Activated B cell treated with CpG ODN at 0.5 μM for 24 hours (primary cell): ENCODE measurements around the gene SDK2. TPM values are rescaled to one million over a fixed set of nuclear protein-coding genes. Genes with fewer than 3 reads are reported as not detected.

Source experiments
- ATAC-seq: fragments of 200-7000 bp; cut with Tn5 transposase; one replicate; pipeline ENCODE4 v1.10.0; 2021; ENCODE audit warnings: low read depth, mild to moderate bottlenecking, moderate library complexity
- CTCF ChIA-PET: fragments of 350-600 bp; sonication (Branson Sonifier 250); formaldehyde crosslinking; loops from one replicate; lab custom pipeline; 2021; ENCODE audit warnings: antibody characterized with exemption; lab: Charles Lee
- POLR2A ChIA-PET: fragments of 350-600 bp; sonication (Branson Sonifier 250); formaldehyde crosslinking; loops from one replicate; lab custom pipeline; 2021; ENCODE audit warnings: antibody characterized with exemption; lab: Charles Lee
- DNase-seq: peaks from one replicate; pipeline ENCODE4 v3.0.0; 2022
- H3K27ac Mint-ChIP-seq: one replicate; pipeline ENCODE4 v1.8.0; 2020; ENCODE audit warnings: mixed read lengths
- H3K27me3 Mint-ChIP-seq: one replicate; pipeline ENCODE4 v1.8.0; 2021; ENCODE audit warnings: mixed read lengths
- H3K36me3 Mint-ChIP-seq: one replicate; pipeline ENCODE4 v1.8.0; 2021; ENCODE audit warnings: low read depth, mixed read lengths
- H3K4me1 Mint-ChIP-seq: one replicate; pipeline ENCODE4 v1.8.0; 2021; ENCODE audit warnings: mixed read lengths
- H3K4me3 Mint-ChIP-seq: one replicate; pipeline ENCODE4 v1.8.0; 2020; ENCODE audit warnings: mild to moderate bottlenecking, mixed read lengths
- H3K9me3 Mint-ChIP-seq: one replicate; pipeline ENCODE4 v1.8.0; 2020; ENCODE audit warnings: mixed read lengths
- intact Hi-C: fragments of 100-400 bp; cut with micrococcal nuclease; formaldehyde crosslinking; loops from one replicate; pipeline ENCODE4 v1.15.1; 2024
- total RNA-seq: library from RNA; stranded (reverse); gene quantifications from 2 replicates; pipeline ENCODE4 v1.2.3, GENCODE V29; 2022
- TF ChIP-seq, protein P1 (sequence below): fragments of 200-600 bp; IDR thresholded peaks from one replicate; pipeline ENCODE4 v1.8.0; 2022; ENCODE audit warnings: antibody characterized with exemption, mild to moderate bottlenecking

Gene SDK2
- total RNA-seq, 1 donor from 2014 or later = 2.5 TPM

DNA sequence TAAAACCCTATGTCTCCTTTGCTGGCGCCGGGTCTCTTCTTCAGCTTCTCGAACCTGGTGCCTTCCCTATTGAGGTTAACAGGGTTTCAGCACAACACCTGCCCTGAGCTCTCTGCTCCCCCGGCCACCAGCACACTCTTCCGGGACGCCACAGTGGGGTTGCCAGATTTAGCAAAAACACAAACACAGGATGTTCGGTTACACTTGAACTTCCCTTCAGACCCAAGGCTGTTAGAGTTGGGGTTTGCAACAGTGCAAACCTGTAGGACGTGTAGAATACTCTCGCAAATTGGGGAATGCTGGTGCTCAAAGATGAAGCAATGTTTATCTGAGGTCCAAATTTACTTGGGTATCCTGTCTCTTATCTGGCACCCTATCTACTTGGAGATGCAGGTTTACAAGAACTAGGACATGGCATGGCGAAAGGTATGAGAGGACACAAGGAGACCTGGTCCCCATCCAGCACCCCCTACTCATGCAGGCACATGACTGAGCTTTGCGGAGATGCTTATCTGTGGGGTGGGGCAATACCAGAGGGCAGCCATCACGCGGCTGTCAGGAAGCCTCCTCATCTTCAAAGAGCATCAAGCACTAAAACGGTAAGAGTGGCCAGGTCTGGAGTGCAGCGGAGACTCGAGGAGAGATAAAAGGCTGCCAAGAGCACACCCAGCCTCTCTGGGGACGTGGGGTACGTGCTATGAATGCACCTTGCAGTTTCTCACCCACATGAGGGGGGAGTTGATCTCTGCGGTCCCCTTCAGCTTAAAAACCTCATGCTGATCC lies 52.8 kb downstream of the SDK2 start:
- Mint-ChIP-seq H3K36me3 (no peaks in the 10 kb centered on the region), H3K4me1 (peaks cover 100% of the 10 kb centered on the region)

DNA sequence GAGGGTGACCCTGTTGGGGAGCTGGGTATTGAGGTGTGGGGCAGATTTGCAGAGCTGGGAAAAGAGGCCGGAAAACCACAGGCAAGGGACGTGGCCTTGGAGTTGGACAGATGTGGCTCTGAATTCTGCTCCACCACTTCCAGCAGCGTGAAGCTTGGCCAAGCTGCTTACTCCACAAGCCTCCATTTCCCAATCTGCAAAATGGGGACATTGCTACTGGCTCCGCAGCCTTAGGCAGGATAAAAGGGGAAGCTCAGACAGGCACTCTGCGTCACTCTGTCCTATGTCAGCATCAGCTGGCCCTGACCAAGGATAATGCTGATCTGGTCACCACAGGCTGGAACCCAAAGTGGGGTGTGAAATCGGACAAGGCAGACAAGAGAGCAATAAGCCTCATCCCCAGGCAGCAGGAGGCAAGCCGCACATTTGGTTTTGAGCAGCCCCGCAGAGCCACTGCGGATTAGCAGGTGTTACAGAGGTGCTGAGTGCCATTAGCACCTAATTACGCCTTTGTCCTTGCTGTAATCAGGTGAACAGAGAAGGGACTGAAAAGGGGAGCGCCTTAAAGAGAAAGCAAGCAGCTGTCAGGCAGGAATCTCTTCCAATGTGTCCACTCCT lies 54.8 kb downstream of the SDK2 start:
- Mint-ChIP-seq H3K27me3 (no peaks in the 10 kb centered on the region), H3K9me3 (no peaks in the 10 kb centered on the region), H3K4me1 (peaks cover 97% of the 10 kb centered on the region), H3K27ac (peak overlapping the region; percentile 90), H3K4me3 (peak overlapping the region; percentile 66), H3K36me3 (no peaks in the 10 kb centered on the region)
- TF ChIP-seq, protein P1, sequence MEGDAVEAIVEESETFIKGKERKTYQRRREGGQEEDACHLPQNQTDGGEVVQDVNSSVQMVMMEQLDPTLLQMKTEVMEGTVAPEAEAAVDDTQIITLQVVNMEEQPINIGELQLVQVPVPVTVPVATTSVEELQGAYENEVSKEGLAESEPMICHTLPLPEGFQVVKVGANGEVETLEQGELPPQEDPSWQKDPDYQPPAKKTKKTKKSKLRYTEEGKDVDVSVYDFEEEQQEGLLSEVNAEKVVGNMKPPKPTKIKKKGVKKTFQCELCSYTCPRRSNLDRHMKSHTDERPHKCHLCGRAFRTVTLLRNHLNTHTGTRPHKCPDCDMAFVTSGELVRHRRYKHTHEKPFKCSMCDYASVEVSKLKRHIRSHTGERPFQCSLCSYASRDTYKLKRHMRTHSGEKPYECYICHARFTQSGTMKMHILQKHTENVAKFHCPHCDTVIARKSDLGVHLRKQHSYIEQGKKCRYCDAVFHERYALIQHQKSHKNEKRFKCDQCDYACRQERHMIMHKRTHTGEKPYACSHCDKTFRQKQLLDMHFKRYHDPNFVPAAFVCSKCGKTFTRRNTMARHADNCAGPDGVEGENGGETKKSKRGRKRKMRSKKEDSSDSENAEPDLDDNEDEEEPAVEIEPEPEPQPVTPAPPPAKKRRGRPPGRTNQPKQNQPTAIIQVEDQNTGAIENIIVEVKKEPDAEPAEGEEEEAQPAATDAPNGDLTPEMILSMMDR = no peak
- CTCF ChIA-PET = interaction anchor here (3.4 kb wide), 1 partner anchor 56 kb away, joined by 18 read pairs; no protein-coding TSS in a partner anchor
- POLR2A ChIA-PET = no interaction called here
- intact Hi-C loops = no loop called here
- ATAC-seq (no peak), DNase-seq (no peak)

More for the DNA sequence above, 52.8 kb downstream of the SDK2 start:
- DNase-seq = no peak
- intact Hi-C loops = loop anchor here (1.0 to 10.0 kb wide), 2 partner anchors 24 to 363 kb away; no protein-coding TSS in a partner anchor
- no peaks in the 10 kb centered on the region for H3K9me3 Mint-ChIP-seq
- ATAC-seq = peak; percentile 72
- H3K27me3 Mint-ChIP-seq = no peaks in the 10 kb centered on the region
- H3K27ac Mint-ChIP-seq = peak overlapping the region; percentile 90
- peak overlapping the region; percentile 78 for H3K4me3 Mint-ChIP-seq
- TF ChIP-seq, protein P1 = no peak
- CTCF ChIA-PET = interaction anchor here (2.2 kb wide), 1 partner anchor 24 kb away, joined by 6 read pairs; no protein-coding TSS in a partner anchor
- POLR2A ChIA-PET = interaction anchor here (0.6 to 2.6 kb wide), 10 partner anchors 11 to 162 kb away, joined by 3 to 19 read pairs (median 5); partner anchors contain the start of gene SDK2

DNA sequence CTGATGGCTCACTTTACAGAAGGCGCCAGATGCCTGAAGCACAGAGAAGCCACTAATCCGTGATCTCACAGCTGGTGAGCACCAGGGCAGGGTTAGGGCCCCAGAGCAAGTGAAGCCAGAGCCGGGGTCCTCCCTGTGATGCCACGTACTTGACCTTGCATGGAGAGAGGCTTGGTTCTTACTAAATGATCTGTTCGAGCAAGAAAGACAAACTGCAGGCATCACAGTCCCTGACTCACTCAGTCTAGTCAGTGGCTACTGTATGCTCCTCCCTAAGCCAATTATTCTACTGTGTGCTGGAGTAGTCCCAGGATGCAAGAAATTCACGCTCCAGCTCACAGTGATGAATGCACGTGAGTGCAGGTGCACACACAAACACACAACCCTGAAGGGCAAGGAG lies 55.4 kb downstream of the SDK2 start:
- ChIA-PET CTCF (interaction anchor here (0.9 to 3.4 kb wide), 3 partner anchors 19 to 57 kb away, joined by 4 to 18 read pairs (median 4); no protein-coding TSS in a partner anchor), POLR2A (interaction anchor here (1.9 kb wide), 1 partner anchor 22 kb away, joined by 26 read pairs; no protein-coding TSS in a partner anchor)
- ATAC-seq (no peak), DNase-seq (no peak)
- no peaks in the 10 kb centered on the region for H3K36me3 Mint-ChIP-seq
- TF ChIP-seq, protein P1 = no peak
- H3K4me3 Mint-ChIP-seq = peak overlapping the region; percentile 66
- intact Hi-C loops = no loop called here
- H3K4me1 Mint-ChIP-seq = peaks cover 92% of the 10 kb centered on the region
- H3K27ac Mint-ChIP-seq = peak overlapping the region; percentile 90
- H3K27me3 Mint-ChIP-seq = no peaks in the 10 kb centered on the region
- no peaks in the 10 kb centered on the region for H3K9me3 Mint-ChIP-seq

DNA sequence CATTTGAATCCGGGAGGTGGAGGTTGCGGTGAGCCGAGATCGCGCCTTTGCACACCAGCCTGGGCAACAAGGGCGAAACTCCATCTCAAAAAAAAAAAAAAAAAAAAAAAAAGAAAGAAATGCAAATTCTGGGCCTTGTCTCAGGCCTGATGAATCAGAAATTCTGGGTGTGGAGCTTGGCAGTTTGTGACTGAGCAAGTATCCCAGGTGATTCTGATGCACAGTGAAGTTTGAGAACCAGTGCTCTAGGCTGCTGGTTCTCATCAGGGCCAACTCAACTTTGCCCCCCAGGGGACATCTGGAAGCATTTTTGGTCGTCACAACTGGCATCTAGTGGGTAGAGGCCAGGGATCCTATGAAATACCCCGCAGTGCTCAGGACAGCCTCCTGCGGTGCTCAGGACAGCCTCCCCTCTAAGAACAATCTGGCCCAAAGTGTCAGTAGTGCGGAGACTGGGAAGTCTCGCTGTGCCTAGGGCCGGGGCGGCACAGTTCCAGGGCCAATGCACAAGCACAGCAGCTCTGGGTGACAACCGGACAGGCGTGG lies 55.9 kb downstream of the SDK2 start:
- ChIA-PET POLR2A (interaction anchor here (0.6 to 1.9 kb wide), 3 partner anchors 20 to 314 kb away, joined by 3 to 26 read pairs (median 4); no protein-coding TSS in a partner anchor), CTCF (interaction anchor here (0.9 to 3.4 kb wide), 4 partner anchors 18 to 57 kb away, joined by 3 to 18 read pairs (median 4); no protein-coding TSS in a partner anchor)
- intact Hi-C loops = no loop called here
- H3K9me3 Mint-ChIP-seq = no peaks in the 10 kb centered on the region
- ATAC-seq = peak; percentile 50
- TF ChIP-seq, protein P1 = no peak
- peak overlapping the region; percentile 3 for H3K4me3 Mint-ChIP-seq
- H3K36me3 Mint-ChIP-seq = no peaks in the 10 kb centered on the region
- H3K27me3 Mint-ChIP-seq = no peaks in the 10 kb centered on the region
- no peak for DNase-seq
- peaks cover 86% of the 10 kb centered on the region for H3K4me1 Mint-ChIP-seq
- H3K27ac Mint-ChIP-seq = peak overlapping the region; percentile 90
